A549 (cell line): ENCODE data around the gene SYNE2. TPM values are rescaled to one million over a fixed set of nuclear protein-coding genes. Genes with fewer than 3 reads are reported as not detected.

Experiments
- ATAC-seq, 2 experiments: fragments of 200-7000 bp in 1 of 2; fragments of >200 bp in 1 of 2; cut with Nextera tagmentation in 1 of 2; cut with Tn5 transposase in 1 of 2; 3 replicates each; pipeline versions ENCODE4 v1.8.0 to v1.9.1; 2018 to 2020; ENCODE audit warnings: mild to moderate bottlenecking in 1 of 2, moderate library complexity in 1 of 2
- CTCF ChIA-PET: fragments of 300-600 bp; sonication (Branson Sonifier 250); formaldehyde crosslinking; extraction: SDS; loops from one replicate; lab custom pipeline; 2021; ENCODE audit warnings: antibody characterized with exemption, inconsistent platforms; lab: Yijun Ruan, JAX
- POLR2A ChIA-PET: fragments of 350-600 bp; formaldehyde crosslinking; extraction: SDS; loops from one replicate; lab custom pipeline; 2021; ENCODE audit warnings: antibody characterized with exemption, inconsistent platforms; lab: Yijun Ruan, JAX
- DNase-seq, 2 experiments: peaks; one replicate each; pipeline versions ENCODE4 v3.0.0 to v3.0.0-alpha.2; 2011 to 2016; ENCODE audit warnings: low read depth in 1 of 2, low spot score in 1 of 2
- FAIRE-seq: peaks from 2 replicates; lab custom pipeline; 2011; peaks lifted over from hg19 to GRCh38; lab: Jason Lieb, UNC
- H3K27ac ChIP-seq, 2 experiments: fragments of >200 bp; sonication (Bioruptor Twin); formaldehyde crosslinking; 3 replicates each; pipeline ENCODE4 v1.5.1; 2016 to 2017
- H3K4me1 ChIP-seq: fragments of >200 bp; sonication (Bioruptor Twin); formaldehyde crosslinking; 3 replicates; pipeline ENCODE4 v1.6.1; 2016
- H3K4me2 ChIP-seq: fragments of >200 bp; sonication (Bioruptor Twin); formaldehyde crosslinking; 3 replicates; pipeline ENCODE4 v1.6.1; 2016
- H3K4me3 ChIP-seq: fragments of >200 bp; sonication (Bioruptor Twin); formaldehyde crosslinking; 3 replicates; pipeline ENCODE4 v1.5.1; 2016
- H3K9me3 ChIP-seq: fragments of >200 bp; sonication (Bioruptor Twin); formaldehyde crosslinking; 3 replicates; pipeline ENCODE4 v1.6.1; 2016
- CHD2 ChIP-seq: fragments of 150-350 bp; IDR thresholded peaks from 2 replicates; pipeline ENCODE4 v1.6.1; 2014; ENCODE audit warnings: low read length; ENCODE audit not compliant: partially characterized antibody
- E2F6 ChIP-seq: IDR thresholded peaks from 2 replicates; pipeline ENCODE4 v1.6.1; 2012; ENCODE audit warnings: low read depth, borderline replicate concordance
- EP300 ChIP-seq, 2 experiments: fragments of >200 bp; sonication (Bioruptor Twin); formaldehyde crosslinking; IDR thresholded peaks; 2 replicates in 1 of 2; 3 replicates in 1 of 2; pipeline ENCODE4 v1.6.1; 2016 to 2017
- FOXS1 ChIP-seq: fragments of 250-450 bp; sonication (Bioruptor Pico); IDR thresholded peaks from 2 replicates; pipeline ENCODE4 v1.5.0; 2020; ENCODE audit warnings: mild to moderate bottlenecking, moderate library complexity
- HDAC2 ChIP-seq: fragments of 200-600 bp; sonication (generic); IDR thresholded peaks from 2 replicates; pipeline ENCODE4 v1.6.1; 2016
- KDM1A ChIP-seq: fragments of 200-600 bp; sonication (generic); IDR thresholded peaks from 2 replicates; pipeline ENCODE4 v1.6.1; 2016; ENCODE audit warnings: low read depth, mild to moderate bottlenecking
- MAX ChIP-seq: IDR thresholded peaks from 2 replicates; pipeline ENCODE4 v1.6.1; 2012
- MYC ChIP-seq: IDR thresholded peaks from 2 replicates; pipeline ENCODE4 v1.6.1; 2012; ENCODE audit warnings: mild to moderate bottlenecking, inconsistent platforms, low read length, improper control_type of control experiment, borderline replicate concordance
- NFE2L2 ChIP-seq: fragments of 150-350 bp; conservative IDR thresholded peaks from 2 replicates; pipeline ENCODE4 v1.6.1; 2014; ENCODE audit warnings: low read length
- PHF8 ChIP-seq: fragments of 200-600 bp; sonication (generic); IDR thresholded peaks from 2 replicates; pipeline ENCODE4 v1.6.1; 2016; ENCODE audit warnings: low read depth, mild to moderate bottlenecking, antibody characterized with exemption, moderate library complexity, borderline replicate concordance
- RAD21 ChIP-seq, 2 experiments: fragments of >200 bp in 1 of 2; sonication (Bioruptor Twin) in 1 of 2; formaldehyde crosslinking in 1 of 2; IDR thresholded peaks in 1 of 2; conservative IDR thresholded peaks in 1 of 2; 2 replicates in 1 of 2; 3 replicates in 1 of 2; pipeline ENCODE4 v1.6.1; 2012 to 2018; ENCODE audit warnings: inconsistent platforms in 1 of 2
- RARB ChIP-seq: fragments of 250-450 bp; sonication (Bioruptor Pico); IDR thresholded peaks from 2 replicates; pipeline ENCODE4 v1.8.0; 2021; ENCODE audit warnings: mild to moderate bottlenecking, moderate library complexity
- RCOR1 ChIP-seq: fragments of 150-350 bp; IDR thresholded peaks from 2 replicates; pipeline ENCODE4 v1.6.1; 2014; ENCODE audit warnings: antibody characterized with exemption, low read length, low read depth
- RFX5 ChIP-seq: fragments of 450-650 bp; IDR thresholded peaks from 2 replicates; pipeline ENCODE4 v1.7.1; 2014; ENCODE audit warnings: antibody characterized with exemption, mild to moderate bottlenecking, moderate library complexity
- SMC3 ChIP-seq: fragments of >200 bp; sonication (Bioruptor Twin); formaldehyde crosslinking; IDR thresholded peaks from 3 replicates; pipeline ENCODE4 v1.6.1; 2018; ENCODE audit warnings: inconsistent platforms
- TFCP2L1 ChIP-seq: fragments of 250-450 bp; sonication (Bioruptor Pico); IDR thresholded peaks from 2 replicates; pipeline ENCODE4 v1.5.0; 2021; ENCODE audit warnings: mild to moderate bottlenecking
- ZC3H11A ChIP-seq: fragments of 450-650 bp; IDR thresholded peaks from 2 replicates; pipeline ENCODE4 v1.6.1; 2014; ENCODE audit warnings: antibody characterized with exemption, mild to moderate bottlenecking
- ZNF302 ChIP-seq: fragments of 250-450 bp; sonication (Bioruptor Pico); IDR thresholded peaks from 2 replicates; pipeline ENCODE4 v1.9.0; 2021; ENCODE audit warnings: inconsistent platforms, mild to moderate bottlenecking, moderate library complexity
- WGBS: methylation state at CpG from one replicate; pipeline ENCODE4 v1.1.6; 2017; ENCODE audit errors: missing lambda C conversion rate; 5-methylcytosine and 5-hydroxymethylcytosine counted together
- polyA plus RNA-seq, 4 experiments: library from polyadenylated mRNA; depleted of rRNA in 3 of 4; stranded (reverse); fragments of >200 nt; fragmentation: RNase III in 1 of 4; extraction: RNeasy Plus Mini Kit Qiagen cat#74134 plus additional on column Dnase treatment in 1 of 4; gene quantifications; 2 replicates in 3 of 4; 3 replicates in 1 of 4; pipeline ENCODE4 v1.2.3, GENCODE V29; 2011 to 2017
- TF ChIP-seq, protein P1 (sequence below): fragments of >200 bp; sonication (Bioruptor Twin); formaldehyde crosslinking; IDR thresholded peaks from 2 replicates; pipeline ENCODE4 v1.6.1; 2016
- TF ChIP-seq, protein P2 (sequence below): fragments of >200 bp; sonication (Bioruptor Twin); formaldehyde crosslinking; IDR thresholded peaks from 3 replicates; pipeline ENCODE4 v1.6.1; 2016
- TF ChIP-seq, protein P3 (sequence below): fragments of 450-650 bp; IDR thresholded peaks from 2 replicates; pipeline ENCODE4 v1.6.1; 2014; ENCODE audit warnings: antibody characterized with exemption
- TF ChIP-seq, protein P4 (sequence below): fragments of >200 bp; sonication (Bioruptor Twin); formaldehyde crosslinking; IDR thresholded peaks from 3 replicates; pipeline ENCODE4 v1.5.1; 2016

SYNE2 gene
- polyA plus RNA-seq, 2 of the 4 experiments (the other 2 are of a cell fraction): 3.4 to 11.3 TPM

DNA sequence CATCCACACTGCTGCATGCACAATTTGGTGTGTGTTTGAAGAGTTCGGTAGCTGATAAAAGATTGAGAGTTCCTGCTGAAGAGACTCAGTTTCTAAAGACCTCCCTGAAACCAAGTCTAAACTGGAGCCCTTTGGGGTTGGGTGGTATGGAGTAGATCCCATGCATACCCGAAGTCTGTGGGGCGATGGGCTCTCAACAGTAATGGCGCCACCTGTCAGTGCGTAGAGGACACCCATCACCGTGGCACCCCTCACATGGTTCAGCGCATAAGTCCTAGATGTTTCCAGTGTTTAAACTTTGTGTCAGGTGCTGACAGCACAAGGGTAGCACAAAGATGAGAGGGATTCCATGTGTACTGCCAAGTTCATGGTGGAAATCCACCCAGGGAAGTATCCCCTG, 355.5 kb downstream of the SYNE2 start:
- Histone ChIP-seq H3K4me3 (no peak overlapping the region), H3K4me1 (no peaks in the 10 kb centered on the region), H3K4me2 (no peak overlapping the region), H3K27ac (no peak overlapping the region), H3K9me3 (no peaks in the 10 kb centered on the region)
- 96% methylated on average over 7 of the region's 7 CpGs for WGBS
- ChIA-PET POLR2A (no interaction called here), CTCF (interaction anchor here (1.0 kb wide), 1 partner anchor 9 kb away, joined by 3 read pairs; no protein-coding TSS in a partner anchor)
- DNase-seq (no peak), FAIRE-seq (no peak), ATAC-seq (no peak)
- TF ChIP-seq FOXS1 (CRISPR knock-in tag) (no peak), RAD21 (conservative IDR thresholded peaks at IDR 0.05 in 1 of 2, IDR thresholded peaks at IDR 0.05 in 1 of 2) (0 out of 5 replicates have a peak, but pooled peaks of 1 of the 2 experiments have one; percentile 2)

DNA sequence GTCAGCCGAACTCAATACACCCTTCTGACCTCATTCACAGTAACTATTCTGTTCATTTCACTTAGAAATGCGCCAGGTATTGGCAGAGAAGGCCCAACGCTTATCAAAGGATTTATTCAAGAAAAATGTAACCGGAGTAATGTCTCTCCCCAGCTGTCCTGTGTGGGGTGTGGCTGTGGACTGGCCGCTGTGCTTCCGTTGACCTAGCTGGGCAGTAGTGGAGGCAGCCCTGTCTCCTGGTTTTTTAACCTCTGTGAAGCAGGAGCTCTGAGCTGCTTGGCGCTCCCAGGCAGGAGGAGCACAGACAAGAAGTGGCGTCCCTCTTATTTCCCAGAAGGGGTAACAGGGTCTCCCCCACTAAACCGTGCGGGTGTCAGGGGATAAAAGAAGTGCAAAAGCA, 356.2 kb downstream of the SYNE2 start:
- FAIRE-seq (no peak), DNase-seq (no peak)
- ChIA-PET CTCF (interaction anchor here (0.6 to 1.5 kb wide), 4 partner anchors 10 to 53 kb away, joined by 3 to 4 read pairs (median 3); no protein-coding TSS in a partner anchor), POLR2A (no interaction called here)
- Histone ChIP-seq H3K9me3 (no peaks in the 10 kb centered on the region), H3K4me3 (no peak overlapping the region), H3K4me2 (no peak overlapping the region), H3K4me1 (no peaks in the 10 kb centered on the region)
- 89% methylated on average over 10 of the region's 10 CpGs for WGBS
- TF ChIP-seq, protein P1, sequence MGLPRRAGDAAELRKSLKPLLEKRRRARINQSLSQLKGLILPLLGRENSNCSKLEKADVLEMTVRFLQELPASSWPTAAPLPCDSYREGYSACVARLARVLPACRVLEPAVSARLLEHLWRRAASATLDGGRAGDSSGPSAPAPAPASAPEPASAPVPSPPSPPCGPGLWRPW: no peak
- TF ChIP-seq, protein P2, sequence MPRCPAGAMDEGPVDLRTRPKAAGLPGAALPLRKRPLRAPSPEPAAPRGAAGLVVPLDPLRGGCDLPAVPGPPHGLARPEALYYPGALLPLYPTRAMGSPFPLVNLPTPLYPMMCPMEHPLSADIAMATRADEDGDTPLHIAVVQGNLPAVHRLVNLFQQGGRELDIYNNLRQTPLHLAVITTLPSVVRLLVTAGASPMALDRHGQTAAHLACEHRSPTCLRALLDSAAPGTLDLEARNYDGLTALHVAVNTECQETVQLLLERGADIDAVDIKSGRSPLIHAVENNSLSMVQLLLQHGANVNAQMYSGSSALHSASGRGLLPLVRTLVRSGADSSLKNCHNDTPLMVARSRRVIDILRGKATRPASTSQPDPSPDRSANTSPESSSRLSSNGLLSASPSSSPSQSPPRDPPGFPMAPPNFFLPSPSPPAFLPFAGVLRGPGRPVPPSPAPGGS: no peak
- TF ChIP-seq ZNF302 (CRISPR knock-in tag): no peak
- no peak for TF ChIP-seq ZC3H11A
- no peak for TF ChIP-seq EP300 (IDR thresholded peaks at IDR 0.05)
- TF ChIP-seq, protein P3, sequence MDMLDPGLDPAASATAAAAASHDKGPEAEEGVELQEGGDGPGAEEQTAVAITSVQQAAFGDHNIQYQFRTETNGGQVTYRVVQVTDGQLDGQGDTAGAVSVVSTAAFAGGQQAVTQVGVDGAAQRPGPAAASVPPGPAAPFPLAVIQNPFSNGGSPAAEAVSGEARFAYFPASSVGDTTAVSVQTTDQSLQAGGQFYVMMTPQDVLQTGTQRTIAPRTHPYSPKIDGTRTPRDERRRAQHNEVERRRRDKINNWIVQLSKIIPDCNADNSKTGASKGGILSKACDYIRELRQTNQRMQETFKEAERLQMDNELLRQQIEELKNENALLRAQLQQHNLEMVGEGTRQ: no peak
- no peak for TF ChIP-seq HDAC2
- TF ChIP-seq, protein P4, sequence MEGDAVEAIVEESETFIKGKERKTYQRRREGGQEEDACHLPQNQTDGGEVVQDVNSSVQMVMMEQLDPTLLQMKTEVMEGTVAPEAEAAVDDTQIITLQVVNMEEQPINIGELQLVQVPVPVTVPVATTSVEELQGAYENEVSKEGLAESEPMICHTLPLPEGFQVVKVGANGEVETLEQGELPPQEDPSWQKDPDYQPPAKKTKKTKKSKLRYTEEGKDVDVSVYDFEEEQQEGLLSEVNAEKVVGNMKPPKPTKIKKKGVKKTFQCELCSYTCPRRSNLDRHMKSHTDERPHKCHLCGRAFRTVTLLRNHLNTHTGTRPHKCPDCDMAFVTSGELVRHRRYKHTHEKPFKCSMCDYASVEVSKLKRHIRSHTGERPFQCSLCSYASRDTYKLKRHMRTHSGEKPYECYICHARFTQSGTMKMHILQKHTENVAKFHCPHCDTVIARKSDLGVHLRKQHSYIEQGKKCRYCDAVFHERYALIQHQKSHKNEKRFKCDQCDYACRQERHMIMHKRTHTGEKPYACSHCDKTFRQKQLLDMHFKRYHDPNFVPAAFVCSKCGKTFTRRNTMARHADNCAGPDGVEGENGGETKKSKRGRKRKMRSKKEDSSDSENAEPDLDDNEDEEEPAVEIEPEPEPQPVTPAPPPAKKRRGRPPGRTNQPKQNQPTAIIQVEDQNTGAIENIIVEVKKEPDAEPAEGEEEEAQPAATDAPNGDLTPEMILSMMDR: no peak
- no peak for TF ChIP-seq MAX
- no peak for TF ChIP-seq CHD2
- no peak for TF ChIP-seq RFX5
- TF ChIP-seq E2F6: no peak
- no peak for TF ChIP-seq KDM1A
- no peak for TF ChIP-seq NFE2L2
- no peak for TF ChIP-seq SMC3
- no peak for TF ChIP-seq MYC
- no peak for TF ChIP-seq RARB (CRISPR knock-in tag)
- TF ChIP-seq TFCP2L1 (CRISPR knock-in tag): no peak
- no peak for TF ChIP-seq RCOR1
- no peak for TF ChIP-seq PHF8
- TF ChIP-seq, all 56 proteins: peak for 0
- H3K27ac ChIP-seq: no peak overlapping the region
- ATAC-seq: no peak
